K562 (cell line): ENCODE measurements around the gene SNX20. TPM values are rescaled to one million over a fixed set of nuclear protein-coding genes. Genes with fewer than 3 reads are reported as not detected.

Source experiments
- ATAC-seq: fragments of 200-7000 bp; cut with Tn5 transposase; 3 replicates; pipeline ENCODE4 v1.9.1; 2020; ENCODE audit warnings: moderate library complexity
- BruUV-seq: library from RNA; stranded (reverse); fragments of 400-500 nt; replicated peaks from 2 replicates; lab custom pipeline; 2021; lab: Mats Ljungman, UMichigan
- CTCF ChIA-PET: fragments of 300-600 bp; formaldehyde crosslinking; extraction: SDS; loops from one replicate; lab custom pipeline; 2021; ENCODE audit warnings: low intra/inter-chr PET ratio; lab: Yijun Ruan, JAX
- POLR2A ChIA-PET: fragments of 300-600, 350-650 bp; sonication (Branson Sonifier 250); formaldehyde crosslinking; extraction: SDS; loops from one replicate; lab custom pipeline; 2021; ENCODE audit warnings: antibody characterized with exemption, inconsistent platforms; lab: Yijun Ruan, JAX
- DNase-seq, 4 experiments: peaks; one replicate each; pipeline versions ENCODE4 v3.0.0 to v3.0.0-alpha.2; 2011 to 2018; ENCODE audit warnings: low spot score in 3 of 4, mixed read lengths in 3 of 4; ENCODE audit errors: extremely low read depth in 1 of 4
- FAIRE-seq: peaks from 2 replicates; lab custom pipeline; 2011; peaks lifted over from hg19 to GRCh38; lab: Jason Lieb, UNC
- H2AFZ ChIP-seq: 2 replicates; pipeline ENCODE4 v1.6.0; 2011; ENCODE audit warnings: low read depth, low read length, control low read depth, inconsistent platforms
- H3K27ac ChIP-seq: fragments of 200-600 bp; 3 replicates; pipeline ENCODE4 v1.8.0; 2011; ENCODE audit warnings: low read depth, mild to moderate bottlenecking, control low read depth, inconsistent platforms, low read length, moderate library complexity, mixed read lengths; ENCODE audit errors: extremely low read depth
- H3K27me3 ChIP-seq, 2 experiments: fragments of 300-600 bp in 1 of 2; 2 replicates in 1 of 2; 3 replicates in 1 of 2; pipeline versions ENCODE4 v1.6.0 to v1.8.0; 2011; ENCODE audit warnings: inconsistent platforms in 2 of 2, low read length in 2 of 2, mild to moderate bottlenecking in 1 of 2, mixed read lengths in 1 of 2, moderate library complexity in 1 of 2; ENCODE audit not compliant: control insufficient read depth in 2 of 2, insufficient read depth in 2 of 2
- H3K36me3 ChIP-seq: fragments of 300-600 bp; 3 replicates; pipeline ENCODE4 v1.8.0; 2011; ENCODE audit warnings: mild to moderate bottlenecking, low read length, inconsistent platforms; ENCODE audit not compliant: control insufficient read depth, insufficient read depth
- H3K4me1 ChIP-seq, 2 experiments: fragments of 200-600 bp in 1 of 2; replicated peaks in 1 of 2; 2 replicates in 1 of 2; 3 replicates in 1 of 2; pipeline versions ENCODE4 v1.5.1 to v1.8.0; 2011; ENCODE audit warnings: inconsistent platforms in 2 of 2, low read length in 2 of 2, mild to moderate bottlenecking in 1 of 2, mixed read lengths in 1 of 2, moderate library complexity in 1 of 2; ENCODE audit not compliant: control insufficient read depth in 2 of 2, insufficient read depth in 2 of 2
- H3K4me2 ChIP-seq: 2 replicates; pipeline ENCODE4 v1.6.1; 2011; ENCODE audit warnings: low read length, control low read depth, inconsistent platforms, mixed read lengths; ENCODE audit not compliant: insufficient read depth
- H3K4me3 ChIP-seq: fragments of 200-600 bp; sonication (generic), shearing (Covaris generic); 2 replicates; pipeline ENCODE4 v1.5.1; 2016; ENCODE audit warnings: control low read depth, inconsistent platforms
- H3K79me2 ChIP-seq: fragments of 200-600 bp; 3 replicates; pipeline ENCODE4 v1.8.0; 2011; ENCODE audit warnings: low read length, inconsistent platforms; ENCODE audit not compliant: control insufficient read depth, insufficient read depth
- H3K9ac ChIP-seq, 2 experiments: 2 replicates each; pipeline versions ENCODE4 v1.6.0 to v1.6.1; 2011; ENCODE audit warnings: low read depth in 2 of 2, low read length in 2 of 2, control low read depth in 1 of 2, inconsistent platforms in 1 of 2, mild to moderate bottlenecking in 1 of 2, mixed read lengths in 1 of 2; ENCODE audit not compliant: insufficient read depth in 1 of 2
- H3K9me1 ChIP-seq: one replicate; pipeline ENCODE4 v1.6.0; 2011; ENCODE audit warnings: inconsistent platforms, mild to moderate bottlenecking, low read length, moderate library complexity; ENCODE audit not compliant: control insufficient read depth, insufficient read depth
- H3K9me3 ChIP-seq: replicated peaks from 2 replicates; pipeline ENCODE4 v1.5.1; 2011; ENCODE audit warnings: low read depth, low read length, inconsistent platforms; ENCODE audit not compliant: control insufficient read depth, insufficient read depth
- H4K20me1 ChIP-seq: replicated peaks from 2 replicates; pipeline ENCODE4 v1.6.1; 2011; ENCODE audit warnings: low read length, inconsistent platforms, mixed read lengths; ENCODE audit not compliant: control insufficient read depth, insufficient read depth
- BDP1 ChIP-seq: IDR thresholded peaks from 3 replicates; pipeline ENCODE4 v1.6.1; 2011; ENCODE audit not compliant: insufficient read length, insufficient read depth
- FOS ChIP-seq: IDR thresholded peaks from 3 replicates; pipeline ENCODE4 v1.6.1; 2011; ENCODE audit not compliant: insufficient read length; ENCODE audit errors: extremely low read depth
- GATAD2B ChIP-seq: fragments of 450-650 bp; IDR thresholded peaks from 2 replicates; pipeline ENCODE4 v1.6.1; 2017; ENCODE audit warnings: mild to moderate bottlenecking, borderline replicate concordance
- KAT2B ChIP-seq: IDR thresholded peaks from one replicate; pipeline ENCODE4 v1.6.1; 2012; ENCODE audit warnings: low read depth, mild to moderate bottlenecking, control low read depth, inconsistent platforms, low read length, moderate library complexity
- RAD51 ChIP-seq: fragments of 450-650 bp; IDR thresholded peaks from 2 replicates; pipeline ENCODE4 v1.7.1; 2016; ENCODE audit warnings: low read depth, mild to moderate bottlenecking, borderline replicate concordance
- RFX7 ChIP-seq: fragments of 250-450 bp; sonication (Bioruptor Pico); IDR thresholded peaks from 2 replicates; pipeline ENCODE4 v1.5.1; 2021; ENCODE audit warnings: mild to moderate bottlenecking
- SETDB1 ChIP-seq: IDR thresholded peaks from one replicate; pipeline ENCODE4 v1.6.1; 2012; ENCODE audit warnings: low read length, control low read depth, inconsistent platforms
- SLC30A9 ChIP-seq: fragments of 250-450 bp; sonication (Bioruptor Pico); IDR thresholded peaks from 2 replicates; pipeline ENCODE4 v1.8.0; 2022; ENCODE audit warnings: mild to moderate bottlenecking, moderate library complexity
- SMARCA5 ChIP-seq: fragments of 450-650 bp; IDR thresholded peaks from 2 replicates; pipeline ENCODE4 v1.6.1; 2016
- STAT5B ChIP-seq: fragments of 250-450 bp; sonication (Bioruptor Pico); IDR thresholded peaks from 2 replicates; pipeline ENCODE4 v1.8.0; 2021; ENCODE audit warnings: mild to moderate bottlenecking, inconsistent platforms
- TOE1 ChIP-seq, 2 experiments: fragments of 450-650 bp in 1 of 2; sonication (generic) in 1 of 2; formaldehyde crosslinking in 1 of 2; IDR thresholded peaks; 2 replicates each; pipeline versions ENCODE4 v1.7.1 to v1.8.0; 2016 to 2022; ENCODE audit warnings: borderline replicate concordance in 2 of 2, mild to moderate bottlenecking in 2 of 2, antibody characterized with exemption in 1 of 2, inconsistent platforms in 1 of 2, low read depth in 1 of 2, missing genetic modification reagents in 1 of 2, moderate library complexity in 1 of 2
- ZC3H4 ChIP-seq: sonication (generic); formaldehyde crosslinking; IDR thresholded peaks from 2 replicates; pipeline ENCODE4 v1.9.0; 2021; ENCODE audit warnings: missing genetic modification reagents, borderline replicate concordance
- ZKSCAN1 ChIP-seq: fragments of 150-350 bp; IDR thresholded peaks from 2 replicates; pipeline ENCODE4 v1.6.1; 2016; ENCODE audit warnings: low read depth, low read length
- ZNF124 ChIP-seq: sonication (generic); formaldehyde crosslinking; IDR thresholded peaks from 2 replicates; pipeline ENCODE4 v1.8.1; 2022; ENCODE audit warnings: missing genetic modification reagents
- ZNF134 ChIP-seq: fragments of 250-450 bp; sonication (Bioruptor Pico); conservative IDR thresholded peaks from 2 replicates; pipeline ENCODE4 v1.4.0; 2020
- ZNF347 ChIP-seq: fragments of 450-650 bp; formaldehyde crosslinking; IDR thresholded peaks from 2 replicates; pipeline ENCODE4 v1.4.0; 2020; ENCODE audit warnings: low read depth, mild to moderate bottlenecking, moderate library complexity
- WGBS: fragments of 100-300 bp; shearing (Covaris generic); methylation state at CpG from one replicate; pipeline ENCODE4 v1.1.6; 2016; ENCODE audit warnings: low coverage, mixed read lengths; ENCODE audit not compliant: insufficient coverage; ENCODE audit errors: missing lambda C conversion rate; 5-methylcytosine and 5-hydroxymethylcytosine counted together
- in situ Hi-C: fragments of 300-500 bp; cut with MboI; formaldehyde crosslinking; loops from 4 replicates; pipeline ENCODE4 v1.15.0; 2018; ENCODE audit warnings: inconsistent platforms, mixed read lengths
- intact Hi-C: fragments of 100-400 bp; cut with micrococcal nuclease; formaldehyde crosslinking; loops from 2 replicates; pipeline ENCODE4 v1.14.2; 2022
- polyA plus RNA-seq, 8 experiments: library from polyadenylated mRNA; depleted of rRNA in 4 of 8; stranded (reverse) in 5 of 8; unstranded in 3 of 8; fragments of >200 nt; fragmentation: Nextera tagmentation in 2 of 8; fragmentation: Illumina TruSeq in 1 of 8; extraction: Ambion mirVana in 2 of 8; extraction: Trizol in 1 of 8; gene quantifications; 2 replicates each; pipeline versions ENCODE4 v1.2.1 to v1.2.3, GENCODE V29; 2011 to 2014; ENCODE audit warnings: inconsistent platforms in 1 of 8, missing spikeins in 1 of 8
- total RNA-seq, 7 experiments: library from RNA; depleted of rRNA in 6 of 7; stranded (reverse); fragments of >200 nt in 6 of 7; fragmentation: Illumina TruSeq in 2 of 7; extraction: Trizol in 2 of 7; gene quantifications; 2 replicates each; pipeline versions ENCODE4 v1.2.1 to v1.2.3, GENCODE V29; 2011 to 2021; ENCODE audit warnings: low replicate concordance in 1 of 7
- TF ChIP-seq, protein P1 (sequence below): fragments of 450-650 bp; formaldehyde crosslinking; IDR thresholded peaks from 2 replicates; pipeline ENCODE4 v1.4.0; 2020; ENCODE audit warnings: mild to moderate bottlenecking, mixed read lengths
- TF ChIP-seq, protein P2 (sequence below): sonication (generic); formaldehyde crosslinking; IDR thresholded peaks from 2 replicates; pipeline ENCODE4 v1.9.0; 2022; ENCODE audit warnings: mild to moderate bottlenecking, missing genetic modification reagents
- TF ChIP-seq, protein P3 (sequence below): fragments of 450-650 bp; conservative IDR thresholded peaks from 2 replicates; pipeline ENCODE4 v1.6.1; 2016; ENCODE audit warnings: missing genetic modification characterization, low read depth, mild to moderate bottlenecking, missing compliant biosample characterization, moderate library complexity

The SNX20 gene
- total and polyA plus RNA-seq, 9 of the 15 experiments (the other 6 are each of a cell fraction or from before 2014, with no cell fraction given) = 0.04 to 0.07 TPM; not detected in 7

- TF ChIP-seq SLC30A9 (CRISPR knock-in tag) = no peak
- TF ChIP-seq RAD51 = peak; percentile 95
- TF ChIP-seq, protein P1, sequence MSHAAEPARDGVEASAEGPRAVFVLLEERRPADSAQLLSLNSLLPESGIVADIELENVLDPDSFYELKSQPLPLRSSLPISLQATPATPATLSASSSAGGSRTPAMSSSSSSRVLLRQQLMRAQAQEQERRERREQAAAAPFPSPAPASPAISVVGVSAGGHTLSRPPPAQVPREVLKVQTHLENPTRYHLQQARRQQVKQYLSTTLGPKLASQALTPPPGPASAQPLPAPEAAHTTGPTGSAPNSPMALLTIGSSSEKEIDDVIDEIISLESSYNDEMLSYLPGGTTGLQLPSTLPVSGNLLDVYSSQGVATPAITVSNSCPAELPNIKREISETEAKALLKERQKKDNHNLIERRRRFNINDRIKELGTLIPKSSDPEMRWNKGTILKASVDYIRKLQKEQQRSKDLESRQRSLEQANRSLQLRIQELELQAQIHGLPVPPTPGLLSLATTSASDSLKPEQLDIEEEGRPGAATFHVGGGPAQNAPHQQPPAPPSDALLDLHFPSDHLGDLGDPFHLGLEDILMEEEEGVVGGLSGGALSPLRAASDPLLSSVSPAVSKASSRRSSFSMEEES = peak; percentile 3; the same call in 1 of the 2 replicates
- TF ChIP-seq TOE1 (IDR thresholded peaks at IDR 0.05; ENCODE audit: borderline replicate concordance) = 0 out of 2 replicates have a peak, but pooled peaks have one; percentile 22
- TF ChIP-seq TOE1 (CRISPR knock-in tag; IDR thresholded peaks at IDR 0.05; ENCODE audit: borderline replicate concordance, low read depth) = no peak
- TF ChIP-seq, protein P2, sequence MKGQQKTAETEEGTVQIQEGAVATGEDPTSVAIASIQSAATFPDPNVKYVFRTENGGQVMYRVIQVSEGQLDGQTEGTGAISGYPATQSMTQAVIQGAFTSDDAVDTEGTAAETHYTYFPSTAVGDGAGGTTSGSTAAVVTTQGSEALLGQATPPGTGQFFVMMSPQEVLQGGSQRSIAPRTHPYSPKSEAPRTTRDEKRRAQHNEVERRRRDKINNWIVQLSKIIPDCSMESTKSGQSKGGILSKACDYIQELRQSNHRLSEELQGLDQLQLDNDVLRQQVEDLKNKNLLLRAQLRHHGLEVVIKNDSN (CRISPR knock-in tag) = peak; percentile 94
- TF ChIP-seq FOS = peak; percentile 52
- TF ChIP-seq, all 486 proteins: peak for 8
Measured at GRCh38 chr16:50651835-50652438, 29.2 kb downstream of the SNX20 start (continued).

GRCh38 chr16:50646345-50646744 lies 34.8 kb downstream of the SNX20 start:
- H3K27me3 ChIP-seq = peaks cover 8 to 49% of the 10 kb centered on the region in 2 experiments
- DNase-seq (no peak), ATAC-seq (no peak), FAIRE-seq (no peak)
- H3K4me1 ChIP-seq = no peaks in the 10 kb centered on the region
- 0 out of 2 replicates have a peak, but pooled peaks cover 5% of the 10 kb centered on the region for H4K20me1 ChIP-seq
- intact Hi-C loops (no loop called here), in situ Hi-C loops (no loop called here)
- no peak overlapping the region for H3K4me3 ChIP-seq
- POLR2A ChIA-PET = interaction anchor here (0.5 kb wide), 1 partner anchor 168 kb away, joined by 3 read pairs; no protein-coding TSS in a partner anchor
- H3K9ac ChIP-seq = no peak overlapping the region
- no peak overlapping the region for H3K27ac ChIP-seq
- no peaks in the 10 kb centered on the region for H3K36me3 ChIP-seq
- H3K4me2 ChIP-seq = no peak overlapping the region
- H3K9me3 ChIP-seq = no peaks in the 10 kb centered on the region
- H3K9me1 ChIP-seq = peaks cover 5% of the 10 kb centered on the region
- no peak overlapping the region for H2AFZ ChIP-seq
- H3K79me2 ChIP-seq = no peaks in the 10 kb centered on the region
- BruUV-seq = no TSS peak
- CTCF ChIA-PET = no interaction called here
- WGBS = 2% methylated on average over 8 of the region's 8 CpGs
- TF ChIP-seq RFX7 (CRISPR knock-in tag) = no peak
- TF ChIP-seq ZNF124 (CRISPR knock-in tag) = no peak
- TF ChIP-seq STAT5B (CRISPR knock-in tag) = no peak
- no peak for TF ChIP-seq ZC3H4 (CRISPR knock-in tag)
- TF ChIP-seq GATAD2B = no peak
- no peak for TF ChIP-seq SETDB1
- no peak for TF ChIP-seq ZKSCAN1
- TF ChIP-seq BDP1 = no peak
- TF ChIP-seq KAT2B = no peak
- TF ChIP-seq, protein P3, sequence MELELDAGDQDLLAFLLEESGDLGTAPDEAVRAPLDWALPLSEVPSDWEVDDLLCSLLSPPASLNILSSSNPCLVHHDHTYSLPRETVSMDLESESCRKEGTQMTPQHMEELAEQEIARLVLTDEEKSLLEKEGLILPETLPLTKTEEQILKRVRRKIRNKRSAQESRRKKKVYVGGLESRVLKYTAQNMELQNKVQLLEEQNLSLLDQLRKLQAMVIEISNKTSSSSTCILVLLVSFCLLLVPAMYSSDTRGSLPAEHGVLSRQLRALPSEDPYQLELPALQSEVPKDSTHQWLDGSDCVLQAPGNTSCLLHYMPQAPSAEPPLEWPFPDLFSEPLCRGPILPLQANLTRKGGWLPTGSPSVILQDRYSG (tag) = no peak
- no peak for TF ChIP-seq ZNF347 (CRISPR knock-in tag)
- TF ChIP-seq ZNF134 (CRISPR knock-in tag) = no peak
- TF ChIP-seq SMARCA5 = no peak
